Measurements from ENCODE around the gene SLC35F5. TPM values are rescaled to one million over a fixed set of nuclear protein-coding genes. Genes with fewer than 3 reads are reported as not detected.
A peak's percentile ranks its signal among the peaks of the same experiment; 100 is the strongest.

Gene SLC35F5
- total and polyA plus RNA-seq, 10 of the 15 experiments (the other 5 are each of a cell fraction or from before 2014, with no cell fraction given): 1.8 to 31.3 (median 16.5) TPM

GRCh38 chr2:113756355-113757137 is at the start of gene SLC35F5 (continued):
- TF ChIP-seq, protein P1, sequence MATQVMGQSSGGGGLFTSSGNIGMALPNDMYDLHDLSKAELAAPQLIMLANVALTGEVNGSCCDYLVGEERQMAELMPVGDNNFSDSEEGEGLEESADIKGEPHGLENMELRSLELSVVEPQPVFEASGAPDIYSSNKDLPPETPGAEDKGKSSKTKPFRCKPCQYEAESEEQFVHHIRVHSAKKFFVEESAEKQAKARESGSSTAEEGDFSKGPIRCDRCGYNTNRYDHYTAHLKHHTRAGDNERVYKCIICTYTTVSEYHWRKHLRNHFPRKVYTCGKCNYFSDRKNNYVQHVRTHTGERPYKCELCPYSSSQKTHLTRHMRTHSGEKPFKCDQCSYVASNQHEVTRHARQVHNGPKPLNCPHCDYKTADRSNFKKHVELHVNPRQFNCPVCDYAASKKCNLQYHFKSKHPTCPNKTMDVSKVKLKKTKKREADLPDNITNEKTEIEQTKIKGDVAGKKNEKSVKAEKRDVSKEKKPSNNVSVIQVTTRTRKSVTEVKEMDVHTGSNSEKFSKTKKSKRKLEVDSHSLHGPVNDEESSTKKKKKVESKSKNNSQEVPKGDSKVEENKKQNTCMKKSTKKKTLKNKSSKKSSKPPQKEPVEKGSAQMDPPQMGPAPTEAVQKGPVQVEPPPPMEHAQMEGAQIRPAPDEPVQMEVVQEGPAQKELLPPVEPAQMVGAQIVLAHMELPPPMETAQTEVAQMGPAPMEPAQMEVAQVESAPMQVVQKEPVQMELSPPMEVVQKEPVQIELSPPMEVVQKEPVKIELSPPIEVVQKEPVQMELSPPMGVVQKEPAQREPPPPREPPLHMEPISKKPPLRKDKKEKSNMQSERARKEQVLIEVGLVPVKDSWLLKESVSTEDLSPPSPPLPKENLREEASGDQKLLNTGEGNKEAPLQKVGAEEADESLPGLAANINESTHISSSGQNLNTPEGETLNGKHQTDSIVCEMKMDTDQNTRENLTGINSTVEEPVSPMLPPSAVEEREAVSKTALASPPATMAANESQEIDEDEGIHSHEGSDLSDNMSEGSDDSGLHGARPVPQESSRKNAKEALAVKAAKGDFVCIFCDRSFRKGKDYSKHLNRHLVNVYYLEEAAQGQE (IDR thresholded peaks at IDR 0.05; ENCODE audit: low read depth, low read length): 0 out of 2 replicates have a peak, but pooled peaks have one; percentile 6
- peak; percentile 64; the same call in 1 of the 2 replicates for TF ChIP-seq RFX5 (IDR thresholded peaks at IDR 0.05; ENCODE audit: low read depth, low read length)
- no peak for TF ChIP-seq CEBPB (IDR thresholded peaks at IDR 0.05; ENCODE audit: borderline replicate concordance in 1 of 2, low read depth in 2 of 2, low read length in 2 of 2)
- peak; percentile 92 for TF ChIP-seq YY1 (IDR thresholded peaks at IDR 0.05; ENCODE audit: low read depth, low read length)
- TF ChIP-seq PAX5 (IDR thresholded peaks at IDR 0.05; ENCODE audit: borderline replicate concordance, low read depth, low read length): peak; percentile 80; the same call in 1 of the 2 replicates
- no peak for TF ChIP-seq CBFB (IDR thresholded peaks at IDR 0.05; ENCODE audit: low read depth)
- no peak for TF ChIP-seq TARDBP (IDR thresholded peaks at IDR 0.05; ENCODE audit: borderline replicate concordance)
- no peak for TF ChIP-seq NRF1 (conservative IDR thresholded peaks at IDR 0.05; ENCODE audit: low read depth, low read length)
- TF ChIP-seq ATF7 (IDR thresholded peaks at IDR 0.05; ENCODE audit: low read depth): peak; percentile 97
- peak; percentile 44; the same call in 1 of the 2 replicates for TF ChIP-seq SREBF1 (IDR thresholded peaks at IDR 0.05; ENCODE audit: low read length)
- no peak for TF ChIP-seq STAT3 (IDR thresholded peaks at IDR 0.05; ENCODE audit: low read depth, low read length)
- TF ChIP-seq, protein P2, sequence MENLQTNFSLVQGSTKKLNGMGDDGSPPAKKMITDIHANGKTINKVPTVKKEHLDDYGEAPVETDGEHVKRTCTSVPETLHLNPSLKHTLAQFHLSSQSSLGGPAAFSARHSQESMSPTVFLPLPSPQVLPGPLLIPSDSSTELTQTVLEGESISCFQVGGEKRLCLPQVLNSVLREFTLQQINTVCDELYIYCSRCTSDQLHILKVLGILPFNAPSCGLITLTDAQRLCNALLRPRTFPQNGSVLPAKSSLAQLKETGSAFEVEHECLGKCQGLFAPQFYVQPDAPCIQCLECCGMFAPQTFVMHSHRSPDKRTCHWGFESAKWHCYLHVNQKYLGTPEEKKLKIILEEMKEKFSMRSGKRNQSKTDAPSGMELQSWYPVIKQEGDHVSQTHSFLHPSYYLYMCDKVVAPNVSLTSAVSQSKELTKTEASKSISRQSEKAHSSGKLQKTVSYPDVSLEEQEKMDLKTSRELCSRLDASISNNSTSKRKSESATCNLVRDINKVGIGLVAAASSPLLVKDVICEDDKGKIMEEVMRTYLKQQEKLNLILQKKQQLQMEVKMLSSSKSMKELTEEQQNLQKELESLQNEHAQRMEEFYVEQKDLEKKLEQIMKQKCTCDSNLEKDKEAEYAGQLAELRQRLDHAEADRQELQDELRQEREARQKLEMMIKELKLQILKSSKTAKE (IDR thresholded peaks at IDR 0.05; ENCODE audit: low read depth, poor library complexity, severe bottlenecking): peak; percentile 60
- TF ChIP-seq ASH2L (IDR thresholded peaks at IDR 0.05; ENCODE audit: borderline replicate concordance, low read depth): 0 out of 2 replicates have a peak, but pooled peaks have one; percentile 88
- no peak for TF ChIP-seq TCF12 (IDR thresholded peaks at IDR 0.05; ENCODE audit: low read depth, low read length)
- TF ChIP-seq SMC3 (IDR thresholded peaks at IDR 0.05; ENCODE audit: borderline replicate concordance, low read length): peak; percentile 21; the same call in 1 of the 2 replicates
- no peak for TF ChIP-seq TCF7 (IDR thresholded peaks at IDR 0.05; ENCODE audit: borderline replicate concordance)
- TF ChIP-seq, protein P3, sequence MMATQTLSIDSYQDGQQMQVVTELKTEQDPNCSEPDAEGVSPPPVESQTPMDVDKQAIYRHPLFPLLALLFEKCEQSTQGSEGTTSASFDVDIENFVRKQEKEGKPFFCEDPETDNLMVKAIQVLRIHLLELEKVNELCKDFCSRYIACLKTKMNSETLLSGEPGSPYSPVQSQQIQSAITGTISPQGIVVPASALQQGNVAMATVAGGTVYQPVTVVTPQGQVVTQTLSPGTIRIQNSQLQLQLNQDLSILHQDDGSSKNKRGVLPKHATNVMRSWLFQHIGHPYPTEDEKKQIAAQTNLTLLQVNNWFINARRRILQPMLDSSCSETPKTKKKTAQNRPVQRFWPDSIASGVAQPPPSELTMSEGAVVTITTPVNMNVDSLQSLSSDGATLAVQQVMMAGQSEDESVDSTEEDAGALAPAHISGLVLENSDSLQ (IDR thresholded peaks at IDR 0.05): no peak; the same call in 1 of the 2 replicates
- TF ChIP-seq SPI1 (IDR thresholded peaks at IDR 0.05; ENCODE audit: borderline replicate concordance, insufficient read depth, low read depth, low read length): peak; percentile 36; the same call in 1 of the 2 replicates
- no peak for TF ChIP-seq SUPT20H (IDR thresholded peaks at IDR 0.05; ENCODE audit: borderline replicate concordance, control insufficient read depth, low read depth, low read length)

All from GM12878 (cell line).